Hematopoietic multipotent progenitor cell treated with erythropoietin and hydrocortisone succinate and interleukin-3 and kit ligand, for 17 days (in vitro differentiated cells): Measurements from ENCODE around the gene PITHD1.
"Not testable (repeated sequence)": the region's sequence is repeated elsewhere in the genome, so short reads cannot be mapped to it uniquely, and the experiment has no call there.

Experiments used
- DNase-seq: peaks from one replicate; pipeline ENCODE4 v3.0.0-alpha.2; 2015; ENCODE audit warnings: low spot score

The PITHD1 gene

DNA sequence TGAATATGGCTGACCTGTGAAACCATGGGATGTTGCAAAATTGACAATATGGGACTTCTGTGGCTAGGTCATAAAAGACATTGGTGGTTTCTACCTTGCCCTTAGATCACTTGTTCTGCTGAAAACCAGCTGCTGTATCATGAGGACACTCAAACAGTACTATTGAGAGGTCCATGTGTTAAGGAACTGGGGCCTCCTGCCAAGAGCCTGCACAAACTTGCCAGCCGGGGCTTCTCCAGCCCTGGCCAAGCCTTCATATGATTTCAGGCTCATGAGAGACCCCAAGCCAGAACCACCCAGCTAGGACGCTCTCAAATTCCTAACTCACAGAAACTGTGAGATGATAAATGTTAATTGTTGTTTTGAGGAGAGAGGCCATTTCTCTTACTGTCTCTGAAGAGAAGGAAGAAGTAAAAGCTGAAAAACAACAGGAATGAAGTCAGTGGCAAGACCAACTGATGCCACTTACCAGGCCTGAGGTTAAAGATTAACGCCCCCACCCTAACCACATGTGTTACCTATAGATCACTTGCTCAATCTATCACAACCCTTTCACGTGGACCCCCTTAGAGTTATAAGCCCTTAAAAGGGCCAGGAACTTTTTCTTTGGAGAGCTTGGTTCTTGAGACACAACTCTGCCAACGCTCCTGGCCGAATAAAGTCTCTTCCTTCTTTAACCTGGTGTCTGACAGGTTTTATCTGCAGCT, 3.9 kb upstream of the PITHD1 start:
- DNase-seq: peak; percentile 34

DNA sequence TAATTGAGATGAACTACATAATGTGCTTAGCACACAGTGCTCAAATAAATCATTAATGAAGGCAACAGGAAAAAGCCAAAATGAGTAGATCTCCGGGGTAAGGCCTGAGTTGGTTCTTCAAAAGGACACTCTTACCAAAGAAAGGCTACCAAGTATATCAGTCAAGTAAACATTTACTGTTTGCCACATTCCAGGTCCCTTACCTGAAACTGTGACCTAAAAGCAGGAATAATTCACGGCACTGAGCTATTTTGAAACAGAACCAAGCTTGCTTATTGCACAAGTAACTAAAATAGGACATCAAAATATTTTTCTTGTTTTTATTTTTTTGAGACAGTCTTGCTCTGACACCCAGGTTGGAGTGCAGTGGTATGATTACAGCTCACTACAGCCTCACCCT, 2.0 kb upstream of the PITHD1 start:
- peak; percentile 65 for DNase-seq

DNA sequence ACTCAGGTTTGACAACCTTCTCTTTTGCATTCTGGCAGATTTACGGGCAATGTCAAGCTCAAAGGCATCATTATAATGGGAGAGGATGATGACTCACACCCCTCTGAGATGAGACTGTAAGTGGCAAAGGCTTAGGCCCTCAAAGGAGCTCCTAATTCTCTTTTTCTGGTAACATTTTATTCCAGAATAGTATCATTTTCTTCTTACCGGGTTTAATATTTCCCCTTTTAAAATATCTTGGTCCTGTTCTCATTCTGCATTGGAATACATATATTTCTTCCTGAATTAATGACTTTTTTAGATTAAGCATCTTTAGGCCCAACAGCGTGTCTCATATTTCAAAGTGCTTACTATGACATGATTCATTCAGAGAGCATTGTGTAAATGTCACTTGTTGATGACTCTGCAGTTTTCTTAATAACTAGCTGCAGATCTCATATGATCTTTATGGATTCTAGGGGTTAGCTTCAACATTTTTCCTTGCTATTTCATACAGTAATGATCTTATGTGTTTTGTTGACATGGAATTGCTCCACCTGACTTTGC, 1.7 kb downstream of the PITHD1 start:
- DNase-seq: peak; percentile 67

DNA sequence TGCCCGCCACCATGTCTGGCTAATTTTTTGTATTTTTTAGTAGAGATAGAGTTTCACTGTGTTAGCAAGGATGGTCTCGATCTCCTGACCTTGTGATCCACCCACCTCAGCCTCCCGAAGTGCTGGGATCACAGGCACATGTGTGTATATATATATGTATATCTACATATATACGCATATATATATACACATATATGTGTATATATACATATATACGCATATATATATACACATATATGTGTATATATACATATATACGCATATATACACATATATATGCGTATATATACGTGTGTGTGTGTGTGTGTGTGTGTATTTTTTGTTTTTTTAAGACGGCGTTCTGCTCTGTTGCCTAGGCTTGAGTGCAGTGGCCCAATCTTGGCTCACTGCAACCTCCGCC, 4.9 kb downstream of the PITHD1 start:
- DNase-seq: not testable (repeated sequence)

DNA sequence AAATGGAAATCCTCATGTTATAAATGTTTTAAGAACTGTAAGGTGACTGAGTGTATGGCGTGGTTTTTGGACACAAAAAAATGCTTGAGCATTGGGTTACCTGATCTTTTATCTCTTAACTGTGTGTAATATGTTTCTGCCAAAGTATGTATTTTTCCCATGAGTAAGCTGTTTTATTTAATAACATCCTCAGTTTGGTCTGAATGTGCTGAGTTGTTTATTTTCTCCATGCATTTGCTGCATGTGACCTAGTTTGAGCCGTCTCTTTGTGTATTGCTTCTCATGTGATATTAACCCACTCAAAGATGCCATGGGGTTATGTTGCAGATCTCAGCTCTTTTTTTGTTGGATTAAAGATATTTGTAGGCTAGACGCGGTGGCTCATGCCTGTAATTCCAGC, 6.6 kb downstream of the PITHD1 start:
- no peak for DNase-seq

DNA sequence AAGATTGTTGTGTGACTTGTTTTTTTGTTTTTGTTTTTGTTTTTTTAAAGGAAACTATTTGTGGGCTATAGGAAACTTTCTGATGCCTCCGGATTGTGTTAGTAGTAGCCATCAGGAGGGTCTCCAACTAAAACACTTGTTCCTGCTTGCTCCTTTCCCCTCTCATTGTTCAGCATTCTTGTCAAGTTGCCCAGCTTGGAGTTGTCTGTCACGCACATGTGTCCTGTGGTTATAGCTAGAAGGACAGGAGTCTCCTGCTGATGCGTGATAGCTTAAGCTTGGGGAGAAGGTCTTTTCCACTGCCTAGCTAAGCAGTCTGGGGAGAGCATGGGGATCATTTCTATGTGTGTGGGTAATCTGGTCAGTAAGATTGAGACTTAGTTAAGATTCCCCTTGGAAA, 9.5 kb downstream of the PITHD1 start:
- no peak for DNase-seq

DNA sequence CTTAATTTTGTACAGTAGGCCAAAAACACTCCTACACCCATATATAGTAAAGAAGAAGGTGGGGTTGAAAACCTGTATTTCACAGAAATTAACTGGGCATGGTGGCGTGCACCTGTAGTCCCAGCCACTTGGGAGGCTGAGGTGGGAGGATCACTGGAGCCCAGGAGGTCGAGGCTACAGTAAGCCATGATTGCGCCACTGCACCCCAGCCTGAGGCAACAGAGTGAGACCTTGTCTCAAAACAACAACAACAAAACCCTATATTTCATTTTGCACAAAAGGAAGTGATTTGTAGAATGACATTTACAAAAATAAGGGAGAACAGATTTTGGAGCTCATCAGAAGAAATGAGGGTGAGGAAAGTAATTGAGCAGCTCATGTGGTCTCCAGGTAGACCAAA, 10.5 kb downstream of the PITHD1 start:
- no peak for DNase-seq

DNA sequence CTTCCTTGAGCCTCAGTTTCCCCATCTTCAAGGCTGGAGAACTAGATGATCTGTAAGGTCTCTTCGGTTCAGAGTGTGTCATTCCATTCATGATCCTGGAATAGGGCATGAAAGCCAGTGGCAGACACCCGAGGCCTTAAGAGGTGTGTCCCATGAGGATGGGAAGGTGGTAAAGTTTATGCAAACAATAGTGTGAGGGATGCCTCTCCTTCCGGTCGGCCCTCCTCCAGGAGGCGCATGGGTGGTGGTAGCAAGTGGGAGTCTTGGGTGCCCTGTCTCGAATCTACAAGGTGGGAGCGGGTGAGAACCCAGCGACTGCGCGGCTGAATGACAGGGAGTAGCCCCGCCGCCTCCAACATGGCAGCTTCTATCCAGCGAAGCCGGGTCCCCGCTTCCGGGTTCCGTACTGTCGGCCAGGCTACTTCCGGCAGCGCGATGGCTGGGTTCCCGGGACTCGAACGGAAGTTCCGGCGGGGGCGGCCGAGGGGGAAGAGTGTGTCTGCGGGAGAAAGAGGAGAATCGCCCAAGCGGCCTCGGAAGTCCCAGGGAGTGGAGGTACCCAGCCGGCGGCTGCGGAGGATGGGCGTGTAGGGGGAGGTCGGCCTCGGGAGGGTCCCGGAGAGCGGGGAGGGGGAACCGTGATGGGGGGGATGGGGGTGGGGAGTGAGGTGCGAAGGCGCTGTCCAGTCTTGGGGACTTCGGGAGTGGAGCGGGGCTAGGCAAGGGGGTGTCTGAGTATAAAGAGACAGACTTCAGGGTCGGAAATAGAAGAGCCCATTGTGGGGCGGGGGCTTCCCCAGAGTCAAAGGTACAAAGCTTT, 12.7 kb downstream of the PITHD1 start, which contains the start of gene LYPLA2:
TSS of gene LYPLA2 (plus strand) at position 450 of the 820 bp plus-strand sequence. CDS start 1,538 bp downstream, outside the sequence.
- peak; percentile 76 for DNase-seq

DNA sequence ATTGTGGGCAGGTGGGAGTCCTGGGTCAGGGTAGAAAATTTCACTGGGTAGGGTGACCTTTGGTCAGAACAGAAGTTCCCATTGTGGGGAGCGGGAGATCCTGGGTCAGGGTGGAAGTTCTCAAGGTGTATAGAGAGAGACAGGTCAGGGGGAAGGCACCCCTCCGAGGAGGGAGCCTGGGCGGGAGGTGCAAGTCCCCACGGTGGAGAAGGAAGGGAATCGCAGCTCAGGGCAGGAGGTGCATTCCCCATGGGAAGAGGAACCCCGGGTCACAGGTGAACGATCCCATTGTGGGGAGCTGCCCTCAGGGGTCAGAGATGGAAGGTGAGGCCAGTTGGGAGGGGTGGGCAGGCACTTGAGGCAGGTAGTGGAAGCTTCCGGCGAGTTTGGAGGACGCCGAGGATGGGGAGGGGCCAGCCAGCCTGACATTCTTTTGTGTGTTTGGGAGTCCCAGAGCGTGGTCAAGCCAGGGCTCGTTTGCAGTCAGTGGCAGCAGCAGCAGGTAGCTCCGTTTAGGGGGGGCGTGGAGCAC, 13.4 kb downstream of the PITHD1 start:
- no peak for DNase-seq

DNA sequence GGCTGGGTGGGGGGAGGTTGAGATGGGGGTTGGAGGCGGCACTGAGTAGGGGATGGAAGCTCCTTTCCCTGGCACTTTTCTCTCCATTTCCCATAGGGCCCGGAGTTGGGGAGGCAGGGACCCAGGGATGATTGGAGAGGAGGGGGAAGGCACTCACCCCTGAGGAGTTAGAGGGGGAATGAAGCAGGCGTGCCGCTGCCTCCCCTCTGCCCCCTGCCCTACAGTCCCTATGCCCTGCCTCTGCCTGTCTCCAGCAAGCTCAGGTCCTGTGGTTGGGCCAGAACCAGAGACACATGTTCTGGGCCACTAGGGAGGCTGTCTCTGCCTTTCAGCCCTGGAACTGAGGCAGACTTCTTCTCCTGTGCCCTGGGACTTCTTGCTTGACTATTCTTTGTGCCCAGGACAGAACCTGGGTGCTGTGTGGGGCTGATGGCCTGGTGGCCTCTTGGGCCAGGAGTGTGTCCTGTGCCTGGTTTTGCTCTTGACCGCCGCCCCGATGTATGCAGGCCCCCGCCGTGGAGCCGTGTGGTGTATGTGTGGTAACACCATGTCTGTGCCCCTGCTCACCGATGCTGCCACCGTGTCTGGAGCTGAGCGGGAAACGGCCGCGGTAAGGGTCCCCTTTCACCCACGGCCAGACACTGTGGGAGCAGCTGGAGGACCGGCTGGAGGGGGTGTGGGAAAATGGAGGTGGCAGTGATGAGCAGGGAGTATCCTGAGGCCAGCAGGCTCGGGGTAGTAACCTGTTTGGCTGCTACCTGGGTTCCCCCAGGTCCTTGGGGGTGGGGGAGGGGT, 14.1 kb downstream of the PITHD1 start:
- no peak for DNase-seq

DNA sequence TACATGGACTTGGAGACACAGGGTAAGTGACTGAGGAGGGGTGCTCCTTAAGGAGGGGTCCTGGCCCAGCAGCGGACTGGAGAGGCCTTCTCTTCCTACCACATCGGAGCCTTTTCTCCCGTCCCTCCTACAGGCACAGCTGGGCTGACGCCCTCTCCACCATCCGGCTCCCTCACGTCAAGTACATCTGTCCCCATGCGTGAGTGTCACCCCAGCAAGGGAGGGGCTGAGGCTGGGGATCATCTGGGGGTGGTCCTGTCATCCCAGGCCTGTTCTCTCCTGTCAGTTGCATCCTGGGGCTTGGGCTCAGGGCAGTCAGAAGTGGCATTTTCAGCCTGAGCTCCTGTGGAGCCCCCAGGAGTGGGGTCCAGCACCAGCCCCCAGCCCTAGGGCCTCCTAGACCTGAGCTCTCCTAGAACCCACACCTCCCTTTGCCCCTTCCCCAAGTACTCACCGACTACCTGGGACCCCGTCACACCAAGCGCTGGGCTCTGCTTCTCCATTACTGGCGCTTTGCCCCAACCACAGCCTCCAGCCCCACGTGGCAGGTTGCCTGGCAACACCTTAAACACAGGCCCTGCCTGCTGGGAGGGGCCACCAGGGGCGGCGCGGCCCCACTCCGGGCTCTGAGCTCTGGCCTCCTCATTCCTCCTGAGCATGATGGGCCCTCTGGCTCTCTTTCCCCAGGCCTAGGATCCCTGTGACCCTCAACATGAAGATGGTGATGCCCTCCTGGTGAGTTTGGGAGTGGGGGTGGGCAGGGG, 15.0 kb downstream of the PITHD1 start:
- peak; percentile 80 for DNase-seq

DNA sequence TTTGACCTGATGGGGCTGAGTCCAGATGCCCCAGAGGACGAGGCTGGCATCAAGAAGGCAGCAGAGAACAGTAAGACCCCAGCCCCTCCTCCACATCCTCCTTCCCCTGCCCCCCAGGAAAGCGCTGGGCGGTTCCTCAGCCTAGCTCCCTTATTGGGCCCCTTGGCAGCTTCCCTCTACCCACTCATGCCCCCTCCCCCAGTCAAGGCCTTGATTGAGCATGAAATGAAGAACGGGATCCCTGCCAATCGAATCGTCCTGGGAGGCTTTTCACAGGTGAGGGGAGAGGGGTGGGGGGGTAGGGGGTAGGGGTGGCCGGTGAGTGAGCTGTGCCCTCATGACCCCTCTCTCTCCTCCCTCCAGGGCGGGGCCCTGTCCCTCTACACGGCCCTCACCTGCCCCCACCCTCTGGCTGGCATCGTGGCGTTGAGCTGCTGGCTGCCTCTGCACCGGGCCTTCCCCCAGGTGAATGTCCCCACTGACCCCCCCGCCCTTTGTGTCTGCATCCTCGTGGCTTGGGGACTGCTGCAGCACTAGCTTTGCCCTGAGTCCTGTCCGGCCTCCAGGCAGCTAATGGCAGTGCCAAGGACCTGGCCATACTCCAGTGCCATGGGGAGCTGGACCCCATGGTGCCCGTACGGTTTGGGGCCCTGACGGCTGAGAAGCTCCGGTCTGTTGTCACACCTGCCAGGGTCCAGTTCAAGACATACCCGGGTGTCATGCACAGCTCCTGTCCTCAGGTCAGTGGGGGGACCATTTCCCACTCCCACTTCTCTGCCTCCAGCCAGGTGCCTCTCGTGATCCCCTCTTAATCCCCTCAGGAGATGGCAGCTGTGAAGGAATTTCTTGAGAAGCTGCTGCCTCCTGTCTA, 15.9 kb downstream of the PITHD1 start:
- DNase-seq: no peak

DNA sequence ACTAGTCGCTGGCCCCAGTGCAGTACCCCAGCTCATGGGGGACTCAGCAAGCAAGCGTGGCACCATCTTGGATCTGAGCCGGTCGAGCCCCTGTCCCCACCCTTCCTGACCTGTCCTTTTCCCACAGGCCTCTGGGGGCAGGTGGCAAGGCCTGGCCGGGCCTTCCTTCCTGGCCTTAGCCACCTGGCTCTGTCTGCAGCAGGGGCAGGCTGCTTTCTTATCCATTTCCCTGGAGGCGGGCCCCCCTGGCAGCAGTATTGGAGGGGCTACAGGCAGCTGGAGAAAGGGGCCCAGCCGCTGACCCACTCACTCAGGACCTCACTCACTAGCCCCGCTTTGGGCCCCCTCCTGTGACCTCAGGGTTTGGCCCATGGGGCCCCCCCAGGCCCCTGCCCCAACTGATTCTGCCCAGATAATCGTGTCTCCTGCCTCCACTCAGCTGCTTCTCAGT, 16.5 kb downstream of the PITHD1 start:
- DNase-seq: not testable (repeated sequence)

DNA sequence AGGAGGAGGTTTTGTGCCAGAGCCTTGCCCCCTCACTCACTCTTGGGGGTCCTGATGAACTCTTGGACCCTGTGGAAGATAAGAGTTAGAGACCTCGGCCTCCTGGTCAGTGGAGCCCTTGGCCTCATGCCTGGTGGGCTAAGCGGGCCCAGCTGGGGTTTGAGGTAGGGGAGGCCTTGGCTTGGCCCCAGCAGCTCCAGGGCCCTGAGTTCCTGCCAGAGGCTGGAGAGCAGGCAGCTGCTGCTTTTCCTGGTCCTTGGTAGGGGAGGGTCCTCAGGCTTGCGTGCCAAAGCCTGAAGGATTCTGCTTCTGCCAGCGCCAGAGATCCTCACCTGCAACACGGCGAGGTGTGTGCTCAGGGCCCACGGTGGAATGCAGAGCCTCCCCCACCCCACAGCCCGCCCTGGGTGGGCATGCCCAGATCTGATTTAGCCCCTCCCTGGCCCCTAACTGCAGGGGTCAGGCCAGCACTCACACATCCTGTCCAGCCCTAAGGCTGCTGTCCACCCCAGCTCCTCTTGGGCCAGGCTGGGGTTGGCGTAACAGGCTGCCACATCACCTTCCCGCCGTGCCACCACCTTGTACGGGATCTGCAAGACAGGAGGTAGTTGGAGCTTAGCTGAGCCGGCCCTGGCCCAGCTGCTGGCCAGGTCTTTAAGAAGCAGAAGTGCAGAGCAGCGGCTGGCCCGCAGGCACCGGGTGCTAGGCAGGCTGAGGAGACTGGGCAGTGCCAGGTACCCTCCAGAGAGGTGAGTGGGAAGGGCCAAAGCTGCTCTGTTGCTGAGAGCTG, 17.7 kb downstream of the PITHD1 start:
- no peak for DNase-seq

DNA sequence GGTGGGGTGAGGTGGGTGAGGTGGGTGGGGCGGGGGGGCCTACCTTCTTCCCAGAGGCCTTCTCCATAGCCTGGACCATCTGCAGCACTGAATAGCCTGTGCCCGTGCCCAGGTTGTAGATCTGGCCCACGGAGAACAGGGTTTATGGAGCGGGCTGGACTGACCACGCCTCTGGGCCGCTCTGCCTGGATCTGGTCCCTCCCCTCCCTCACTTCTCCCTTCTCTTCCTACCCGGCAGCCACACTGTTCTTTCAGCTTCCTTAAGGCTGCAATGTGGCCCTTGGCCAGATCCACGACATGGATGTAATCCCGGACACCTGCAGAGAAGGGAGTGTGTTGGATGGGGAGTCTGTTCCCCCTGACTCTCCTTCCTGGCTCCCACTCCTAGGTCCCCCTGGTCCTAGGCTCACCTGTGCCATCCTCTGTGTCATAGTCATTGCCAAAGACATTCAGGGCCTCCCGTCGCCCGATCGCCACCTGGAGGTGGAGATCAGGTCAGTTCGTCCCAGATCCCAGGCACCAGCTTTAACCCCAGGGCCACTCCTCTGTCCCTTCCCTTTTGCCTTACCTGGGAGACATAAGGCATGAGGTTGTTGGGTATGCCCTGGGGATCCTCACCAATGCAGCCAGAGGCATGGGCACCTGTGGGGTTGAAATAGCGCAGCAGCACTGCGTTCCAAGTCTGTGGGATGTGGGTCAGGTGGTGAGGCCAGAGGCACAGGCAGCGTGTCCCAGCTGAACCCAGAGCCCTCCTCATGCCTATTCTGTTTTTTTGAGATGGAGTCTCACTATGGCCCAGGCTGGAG, 18.5 kb downstream of the PITHD1 start:
- DNase-seq: peak; percentile 52

DNA sequence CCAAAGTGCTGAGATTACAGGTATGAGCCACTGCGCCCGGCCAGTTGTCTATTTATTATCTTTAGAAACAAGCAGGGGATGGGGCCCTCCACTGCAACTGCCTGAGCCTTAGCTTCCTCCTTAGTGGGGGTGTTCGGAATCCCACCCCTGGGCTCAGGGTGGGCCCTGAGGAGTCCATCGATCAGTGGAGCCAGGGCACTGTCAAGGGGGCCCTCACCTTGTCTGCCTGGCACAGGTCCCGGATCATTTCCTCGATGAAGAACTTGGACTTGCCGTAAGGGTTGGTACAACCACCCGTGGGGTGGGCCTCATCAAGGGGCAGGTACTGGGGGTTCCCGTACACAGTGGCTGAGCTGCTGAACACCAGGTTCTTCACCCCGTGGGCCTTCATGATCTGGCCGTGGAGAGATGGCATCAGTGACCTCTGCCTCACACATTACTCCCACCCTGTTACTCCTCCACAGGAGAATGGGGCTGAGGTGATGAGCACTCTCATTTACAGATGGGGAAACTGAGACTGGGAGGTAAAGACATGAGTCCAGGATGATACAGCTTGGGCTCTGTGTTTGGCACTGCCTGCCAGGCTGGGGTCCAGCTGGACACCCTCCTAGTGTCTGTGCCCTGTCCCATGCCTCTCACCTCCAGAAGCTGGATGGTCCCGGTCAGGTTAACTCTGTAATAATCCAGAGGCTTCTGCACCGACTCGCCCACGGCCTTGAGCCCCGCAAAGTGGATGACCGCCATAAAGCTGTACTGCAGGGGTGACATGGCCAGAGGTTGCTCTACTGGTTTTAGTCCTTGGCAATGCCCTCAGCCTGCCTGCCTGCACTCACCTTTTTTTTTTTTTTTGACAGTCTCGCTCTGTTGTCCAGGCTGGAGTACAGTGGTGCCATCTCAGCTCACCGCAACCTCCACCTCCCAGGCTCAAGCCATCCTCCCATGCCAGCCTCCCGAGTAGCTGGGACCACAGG, 19.5 kb downstream of the PITHD1 start:
- no peak for DNase-seq

DNA sequence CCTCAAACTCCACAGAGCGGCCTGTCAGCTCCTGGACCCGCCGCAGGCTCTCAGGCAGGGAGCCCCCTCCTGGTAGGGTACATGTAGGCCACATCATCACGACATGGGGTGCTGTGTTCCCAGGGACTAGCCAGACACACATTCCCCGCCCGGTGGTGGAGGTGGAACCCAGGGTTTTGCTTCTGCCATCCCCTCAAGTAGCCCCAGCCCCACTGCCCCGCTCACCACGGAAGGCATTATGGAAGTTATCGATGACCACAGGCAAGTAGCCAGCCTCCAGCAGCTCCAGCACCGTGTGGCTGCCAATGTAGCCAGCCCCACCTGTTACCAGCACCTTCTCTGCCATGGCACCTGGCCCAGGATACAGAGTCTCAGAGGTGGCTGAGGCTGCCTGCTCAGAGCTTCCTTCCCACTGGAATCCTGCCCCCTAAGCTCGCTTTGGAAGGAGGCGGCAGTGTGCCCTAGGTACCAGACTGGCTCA, 20.5 kb downstream of the PITHD1 start:
- DNase-seq: no peak
